GM12878 (cell line): ENCODE data around the gene RASSF4. TPM values are rescaled to one million over a fixed set of nuclear protein-coding genes. Genes with fewer than 3 reads are reported as not detected.
A peak's percentile ranks its signal among the peaks of the same experiment; 100 is the strongest.

Experiments used
- ATF2 ChIP-seq: IDR thresholded peaks from 2 replicates; pipeline ENCODE4 v1.6.1; 2012; ENCODE audit warnings: low read length, inconsistent platforms
- BACH1 ChIP-seq: fragments of 450-650 bp; IDR thresholded peaks from 2 replicates; pipeline ENCODE4 v1.6.1; 2017; ENCODE audit warnings: mild to moderate bottlenecking, borderline replicate concordance
- CHD2 ChIP-seq: IDR thresholded peaks from 2 replicates; pipeline ENCODE4 v1.6.1; 2011; ENCODE audit warnings: low read depth, low read length, improper control_type of control experiment, borderline replicate concordance
- DPF2 ChIP-seq: fragments of 450-650 bp; IDR thresholded peaks from 2 replicates; pipeline ENCODE4 v1.6.1; 2017; ENCODE audit warnings: mild to moderate bottlenecking
- EED ChIP-seq: sonication (generic); IDR thresholded peaks from 2 replicates; pipeline ENCODE4 v1.6.1; 2016; ENCODE audit warnings: antibody characterized with exemption, low read depth
- HDGF ChIP-seq: fragments of 450-650 bp; IDR thresholded peaks from 2 replicates; pipeline ENCODE4 v1.6.1; 2016; ENCODE audit warnings: antibody characterized with exemption
- HSF1 ChIP-seq: fragments of 150-350 bp; IDR thresholded peaks from 2 replicates; pipeline ENCODE4 v1.6.1; 2014; ENCODE audit warnings: mild to moderate bottlenecking, low read depth, low read length
- JUNB ChIP-seq: IDR thresholded peaks from 2 replicates; pipeline ENCODE4 v1.6.1; 2016; ENCODE audit warnings: antibody characterized with exemption, mild to moderate bottlenecking
- MAX ChIP-seq: IDR thresholded peaks from 2 replicates; pipeline ENCODE4 v1.6.1; 2012; ENCODE audit warnings: low read depth, low read length, improper control_type of control experiment
- SMAD5 ChIP-seq: IDR thresholded peaks from 2 replicates; pipeline ENCODE4 v1.6.1; 2016; ENCODE audit warnings: antibody characterized with exemption, low read depth
- SRF ChIP-seq, 2 experiments: IDR thresholded peaks; 2 replicates each; pipeline ENCODE4 v1.6.1; 2011; ENCODE audit warnings: low read depth in 2 of 2, low read length in 2 of 2, mild to moderate bottlenecking in 1 of 2, moderate library complexity in 1 of 2
- SUPT20H ChIP-seq: IDR thresholded peaks from 2 replicates; pipeline ENCODE4 v1.6.1; 2011; ENCODE audit warnings: low read depth, mild to moderate bottlenecking, low read length, moderate library complexity, borderline replicate concordance; ENCODE audit not compliant: control insufficient read depth
- TCF3 ChIP-seq: IDR thresholded peaks from 2 replicates; pipeline ENCODE4 v1.6.1; 2012; ENCODE audit warnings: low read depth, mild to moderate bottlenecking, low read length, borderline replicate concordance; ENCODE audit not compliant: insufficient read depth
- ZBTB40 ChIP-seq: fragments of 450-650 bp; IDR thresholded peaks from 2 replicates; pipeline ENCODE4 v1.6.1; 2016; ENCODE audit warnings: mild to moderate bottlenecking, moderate library complexity, borderline replicate concordance
- ZNF687 ChIP-seq: fragments of 450-650 bp; IDR thresholded peaks from 2 replicates; pipeline ENCODE4 v1.6.1; 2017; ENCODE audit warnings: mild to moderate bottlenecking, moderate library complexity
- polyA plus RNA-seq, 11 experiments: library from polyadenylated mRNA; depleted of rRNA in 4 of 11; unstranded in 6 of 11; stranded (reverse) in 5 of 11; fragments of >200 nt; fragmentation: Nextera tagmentation in 4 of 11; fragmentation: Illumina TruSeq in 1 of 11; extraction: Ambion mirVana in 4 of 11; extraction: Trizol in 1 of 11; gene quantifications; 1 replicate in 1 of 11; 2 replicates in 10 of 11; pipeline versions ENCODE4 v1.2.1 to v1.2.3, GENCODE V29; 2011 to 2016; ENCODE audit warnings: inconsistent platforms in 2 of 11, missing spikeins in 2 of 11, low read depth in 1 of 11
- total RNA-seq, 4 experiments: library from RNA; depleted of rRNA in 3 of 4; stranded (reverse); fragments of >200 nt in 3 of 4; fragmentation: Illumina TruSeq in 1 of 4; extraction: Trizol in 1 of 4; gene quantifications; 2 replicates each; pipeline versions ENCODE4 v1.2.1 to v1.2.3, GENCODE V29; 2013 to 2021

RASSF4 gene
- total and polyA plus RNA-seq, 10 of the 15 experiments (the other 5 are each of a cell fraction or from before 2014, with no cell fraction given): 3.7 to 71.1 (median 16.8) TPM

GRCh38 chr10:44962870-44963738 is 3.5 kb downstream of the RASSF4 start (continued):
- TF ChIP-seq TCF3 (peak; percentile 67; the same call in 1 of the 2 replicates), BACH1 (peak; percentile 26; the same call in 1 of the 2 replicates), MAX (0 out of 2 replicates have a peak, but pooled peaks have one; percentile 17), SUPT20H (no peak), SRF (IDR thresholded peaks at IDR 0.05; ENCODE audit: low read depth in 2 of 2, low read length in 2 of 2) (no peak), ATF2 (peak; percentile 37; the same call in 1 of the 2 replicates), ZBTB40 (no peak), SMAD5 (no peak), HDGF (peak; percentile 46; the same call in 1 of the 2 replicates), HSF1 (no peak), EED (peak; percentile 82), JUNB (peak; percentile 60), ZNF687 (peak; percentile 77), DPF2 (peak; percentile 29; the same call in 1 of the 2 replicates), CHD2 (0 out of 2 replicates have a peak, but pooled peaks have one; percentile 6)
